IPS-20b (cell line): ENCODE measurements around the gene FAM83G.
"Not testable (repeated sequence)": the region's sequence is repeated elsewhere in the genome, so short reads cannot be mapped to it uniquely, and the experiment has no call there.

Experiments used
- H3K27ac ChIP-seq: one replicate; pipeline ENCODE4 v1.5.1; 2013; ENCODE audit warnings: low read length
- H3K27me3 ChIP-seq: 2 replicates; pipeline ENCODE4 v1.6.1; 2013; ENCODE audit warnings: mild to moderate bottlenecking, low read length, inconsistent platforms; ENCODE audit not compliant: insufficient read depth
- H3K36me3 ChIP-seq: 2 replicates; pipeline ENCODE4 v1.6.1; 2013; ENCODE audit warnings: low read depth, mild to moderate bottlenecking, inconsistent platforms, low read length, moderate library complexity; ENCODE audit not compliant: insufficient read depth
- H3K4me1 ChIP-seq: 2 replicates; pipeline ENCODE4 v1.6.1; 2013; ENCODE audit warnings: mild to moderate bottlenecking, control low read depth, inconsistent platforms, low read length, moderate library complexity; ENCODE audit not compliant: insufficient read depth
- H3K4me3 ChIP-seq: 2 replicates; pipeline ENCODE4 v1.5.1; 2013; ENCODE audit warnings: mild to moderate bottlenecking, low read length, inconsistent platforms
- H3K9ac ChIP-seq: 2 replicates; pipeline ENCODE4 v1.6.1; 2013; ENCODE audit warnings: low read depth, mild to moderate bottlenecking, inconsistent platforms, low read length, moderate library complexity
- H3K9me3 ChIP-seq: 2 replicates; pipeline ENCODE4 v1.6.1; 2013; ENCODE audit warnings: mild to moderate bottlenecking, low read depth, low read length, inconsistent platforms; ENCODE audit not compliant: insufficient read depth

The FAM83G gene

GRCh38 chr17:18933102-18934058 is 71.2 kb downstream of the FAM83G start:
- Histone ChIP-seq H3K4me3 (no peak overlapping the region), H3K9ac (no peak overlapping the region), H3K9me3 (no peaks in the 10 kb centered on the region), H3K4me1 (no peaks in the 10 kb centered on the region), H3K27ac (no peak overlapping the region), H3K36me3 (peaks cover 29% of the 10 kb centered on the region), H3K27me3 (no peaks in the 10 kb centered on the region)

GRCh38 chr17:18932360-18933055 is 72.1 kb downstream of the FAM83G start:
- H3K27ac ChIP-seq = no peak overlapping the region
- no peaks in the 10 kb centered on the region for H3K9me3 ChIP-seq
- no peaks in the 10 kb centered on the region for H3K27me3 ChIP-seq
- H3K4me3 ChIP-seq = no peak overlapping the region
- no peak overlapping the region for H3K9ac ChIP-seq
- no peaks in the 10 kb centered on the region for H3K4me1 ChIP-seq
- peaks cover 31% of the 10 kb centered on the region for H3K36me3 ChIP-seq

- H3K27me3 ChIP-seq = no peaks in the 10 kb centered on the region
- H3K36me3 ChIP-seq = peaks cover 48% of the 10 kb centered on the region
- H3K4me3 ChIP-seq = no peak overlapping the region
- no peak overlapping the region for H3K9ac ChIP-seq
- H3K4me1 ChIP-seq = no peaks in the 10 kb centered on the region
- no peak overlapping the region for H3K27ac ChIP-seq
- H3K9me3 ChIP-seq = no peaks in the 10 kb centered on the region
Observed at GRCh38 chr17:18928628-18929125, 75.9 kb downstream of the FAM83G start.

GRCh38 chr17:18925187-18925586 is 79.4 kb downstream of the FAM83G start:
- H3K27me3 ChIP-seq = no peaks in the 10 kb centered on the region
- no peak overlapping the region for H3K9ac ChIP-seq
- H3K36me3 ChIP-seq = peaks cover 35% of the 10 kb centered on the region
- H3K9me3 ChIP-seq = no peaks in the 10 kb centered on the region
- no peak overlapping the region for H3K27ac ChIP-seq
- no peaks in the 10 kb centered on the region for H3K4me1 ChIP-seq
- no peak overlapping the region for H3K4me3 ChIP-seq

GRCh38 chr17:18922596-18922995 is 82.0 kb downstream of the FAM83G start:
- H3K4me3 ChIP-seq = not testable (repeated sequence)

GRCh38 chr17:18921912-18922451 is 82.6 kb downstream of the FAM83G start:
- Histone ChIP-seq H3K4me1 (no peaks in the 10 kb centered on the region), H3K27ac (no peak overlapping the region), H3K36me3 (peaks cover 29% of the 10 kb centered on the region), H3K9ac (no peak overlapping the region), H3K9me3 (no peaks in the 10 kb centered on the region), H3K27me3 (no peaks in the 10 kb centered on the region), H3K4me3 (no peak overlapping the region)

More at GRCh38 chr17:18922596-18922995, 82.0 kb downstream of the FAM83G start:
- H3K36me3 ChIP-seq = peaks cover 31% of the 10 kb centered on the region
- H3K27me3 ChIP-seq, H3K27ac ChIP-seq, H3K4me1 ChIP-seq, H3K9me3 ChIP-seq, H3K9ac ChIP-seq: not testable (repeated sequence)

GRCh38 chr17:18921485-18921884 is 83.1 kb downstream of the FAM83G start:
- Histone ChIP-seq H3K27ac (no peak overlapping the region), H3K36me3 (peaks cover 30% of the 10 kb centered on the region), H3K9ac (no peak overlapping the region), H3K4me1 (no peaks in the 10 kb centered on the region), H3K9me3 (no peaks in the 10 kb centered on the region), H3K4me3 (no peak overlapping the region), H3K27me3 (no peaks in the 10 kb centered on the region)

- Histone ChIP-seq H3K9ac (no peak overlapping the region), H3K36me3 (peaks cover 35% of the 10 kb centered on the region), H3K27ac (no peak overlapping the region)
Observed at GRCh38 chr17:18920911-18921441, 83.6 kb downstream of the FAM83G start.

GRCh38 chr17:18919963-18920362 is 84.6 kb downstream of the FAM83G start:
- no peak overlapping the region for H3K27ac ChIP-seq
- no peaks in the 10 kb centered on the region for H3K9me3 ChIP-seq
- no peak overlapping the region for H3K9ac ChIP-seq
- no peaks in the 10 kb centered on the region for H3K27me3 ChIP-seq
- H3K4me3 ChIP-seq = no peak overlapping the region
- H3K4me1 ChIP-seq = no peaks in the 10 kb centered on the region
- peaks cover 35% of the 10 kb centered on the region for H3K36me3 ChIP-seq

More at GRCh38 chr17:18920911-18921441, 83.6 kb downstream of the FAM83G start:
- H3K27me3 ChIP-seq = no peaks in the 10 kb centered on the region
- H3K4me3 ChIP-seq = no peak overlapping the region
- no peaks in the 10 kb centered on the region for H3K9me3 ChIP-seq
- no peaks in the 10 kb centered on the region for H3K4me1 ChIP-seq
